Central memory CD4-positive, alpha-beta T cell (primary cell): ENCODE data around the gene MYO5B.
"Not testable (repeated sequence)": the region's sequence is repeated elsewhere in the genome, so short reads cannot be mapped to it uniquely, and the experiment has no call there.

Experiments used
- DNase-seq: peaks from one replicate; pipeline ENCODE4 v3.0.0; 2022

Gene MYO5B

GRCh38 chr18:49910019-49910418 is 284.9 kb downstream of the MYO5B start:
- DNase-seq, result no peak

DNA sequence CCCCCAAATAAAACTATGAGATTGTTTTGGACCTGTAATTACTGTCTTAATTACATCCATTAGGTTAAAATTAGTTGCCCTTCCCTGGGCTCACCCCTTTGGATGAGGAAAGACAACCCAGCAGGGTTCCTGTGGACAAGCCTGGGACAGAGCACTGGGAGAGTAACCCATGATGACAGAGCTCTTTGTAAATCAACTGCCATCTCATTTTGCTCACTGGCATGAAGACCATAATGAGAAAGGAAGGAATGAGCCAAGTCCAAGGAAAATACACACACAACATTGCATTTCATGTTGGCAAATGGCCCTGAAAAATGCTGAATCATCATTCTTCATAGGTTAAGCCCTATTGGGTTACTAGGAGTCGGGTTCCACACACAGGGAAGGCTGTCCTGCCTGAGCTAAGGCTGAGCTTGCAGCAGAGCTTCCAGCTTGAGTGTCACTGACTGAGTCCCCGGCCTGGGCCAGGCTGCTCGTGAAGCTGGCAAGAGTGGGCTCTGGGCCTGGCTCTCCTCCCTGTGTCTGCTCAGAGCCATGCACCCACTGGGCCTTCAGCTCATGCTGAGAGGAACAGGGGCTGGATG is 287.5 kb downstream of the MYO5B start:
- no peak for DNase-seq

DNA sequence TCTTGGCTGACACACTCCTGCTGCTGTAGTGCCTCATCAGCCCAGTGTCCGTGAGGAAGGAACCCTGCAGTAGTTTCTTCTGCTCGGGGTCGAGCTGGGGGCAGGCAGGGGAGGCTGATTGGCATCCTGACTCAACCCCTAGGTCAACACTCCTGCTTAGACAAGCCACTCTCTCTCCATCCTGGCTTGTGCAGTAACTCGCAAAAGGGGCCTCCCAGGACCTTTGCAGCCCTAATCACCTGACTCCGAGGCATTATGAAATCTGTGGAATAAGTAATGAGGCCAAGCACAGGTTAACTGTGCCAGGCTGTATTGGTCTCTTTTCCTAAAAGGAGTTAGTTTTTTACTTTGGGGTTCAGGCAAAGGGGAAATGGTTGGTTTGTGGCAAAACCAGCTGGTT is 289.2 kb downstream of the MYO5B start:
- DNase-seq, result no peak

GRCh38 chr18:49904871-49905555 is 289.9 kb downstream of the MYO5B start:
- DNase-seq, result no peak

- DNase-seq, result no peak
Measured at GRCh38 chr18:49901862-49902340, 293.0 kb downstream of the MYO5B start.

DNA sequence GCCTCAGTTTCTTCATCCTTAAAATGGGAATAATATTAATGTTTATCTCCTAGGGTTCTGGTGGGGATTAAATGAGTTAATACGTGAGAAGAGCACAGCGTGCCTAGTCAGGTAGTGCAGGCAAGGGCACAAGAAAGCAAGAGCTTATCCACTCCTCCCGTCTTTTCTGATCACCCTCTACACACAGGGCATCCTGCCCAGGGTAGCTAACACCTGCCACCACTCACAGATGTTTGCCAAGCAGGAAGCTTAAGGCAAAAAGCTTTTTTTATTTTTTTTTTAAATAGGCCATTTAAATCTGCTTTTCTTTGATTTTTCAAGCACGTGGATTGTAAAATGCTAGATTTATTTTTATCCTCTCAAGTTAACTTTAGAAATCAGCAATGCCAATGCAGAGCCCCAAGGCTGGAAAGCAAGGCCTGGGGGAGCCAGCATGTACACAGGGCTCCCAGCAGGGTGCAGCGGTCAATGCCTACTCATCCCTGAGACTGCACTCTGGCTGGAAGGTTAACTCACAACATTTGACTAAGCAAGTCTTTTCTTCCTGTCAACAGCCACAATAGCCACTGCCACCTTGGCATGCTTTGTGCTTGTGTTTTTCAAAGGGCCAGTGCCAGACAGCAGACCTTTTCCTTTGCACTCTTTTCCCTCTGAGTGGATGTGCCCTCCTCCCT is 295.2 kb downstream of the MYO5B start:
- DNase-seq, result no peak

GRCh38 chr18:49898421-49898820 is 296.5 kb downstream of the MYO5B start:
- peak; percentile 52 for DNase-seq

GRCh38 chr18:49894517-49895226 is 300.3 kb downstream of the MYO5B start:
- DNase-seq, result no peak

- no peak for DNase-seq
Measured at GRCh38 chr18:49893036-49893435, 301.9 kb downstream of the MYO5B start.

DNA sequence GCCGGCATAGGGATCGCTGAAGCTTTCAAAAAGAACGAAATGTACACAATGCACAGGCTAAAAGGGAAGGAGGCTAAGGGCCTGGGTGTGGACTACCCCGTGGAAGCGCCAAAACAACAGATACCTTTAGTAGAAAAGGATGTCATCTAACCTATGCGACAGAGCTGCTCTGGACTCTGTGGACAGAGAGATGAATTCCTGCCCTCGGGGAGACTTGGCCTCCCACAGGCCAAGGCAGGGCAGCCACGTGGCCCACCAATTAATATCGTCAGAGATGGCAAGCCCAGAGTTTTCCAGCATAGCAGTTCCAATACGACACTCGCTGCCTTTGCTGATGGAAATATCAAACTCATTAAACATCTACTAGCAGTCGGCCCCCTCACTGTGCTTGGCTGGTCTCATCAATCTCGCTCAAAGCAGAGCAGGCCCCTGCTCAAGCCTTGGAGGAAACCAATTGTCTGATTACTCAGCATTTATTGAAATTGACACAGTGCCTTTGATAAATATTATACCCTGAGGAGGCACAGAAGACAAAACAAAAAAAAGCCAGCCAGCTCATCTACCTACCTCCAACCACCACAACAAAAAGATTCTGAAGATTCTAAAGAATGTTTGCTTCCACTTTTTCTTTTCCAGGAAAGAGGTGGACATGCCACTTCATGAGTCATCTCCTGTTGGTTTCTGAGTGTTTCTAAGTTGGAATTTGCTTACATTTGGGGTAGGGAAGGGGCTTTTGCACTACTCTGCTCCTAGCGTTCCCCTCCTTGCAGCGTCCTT is 302.6 kb downstream of the MYO5B start:
- DNase-seq, result no peak

- DNase-seq, result no peak
Measured at GRCh38 chr18:49890041-49890440, 304.9 kb downstream of the MYO5B start.

GRCh38 chr18:49889552-49889951 is 305.4 kb downstream of the MYO5B start:
- DNase-seq, result not testable (repeated sequence)

- DNase-seq, result no peak
Measured at GRCh38 chr18:49886891-49887764, 307.8 kb downstream of the MYO5B start.

DNA sequence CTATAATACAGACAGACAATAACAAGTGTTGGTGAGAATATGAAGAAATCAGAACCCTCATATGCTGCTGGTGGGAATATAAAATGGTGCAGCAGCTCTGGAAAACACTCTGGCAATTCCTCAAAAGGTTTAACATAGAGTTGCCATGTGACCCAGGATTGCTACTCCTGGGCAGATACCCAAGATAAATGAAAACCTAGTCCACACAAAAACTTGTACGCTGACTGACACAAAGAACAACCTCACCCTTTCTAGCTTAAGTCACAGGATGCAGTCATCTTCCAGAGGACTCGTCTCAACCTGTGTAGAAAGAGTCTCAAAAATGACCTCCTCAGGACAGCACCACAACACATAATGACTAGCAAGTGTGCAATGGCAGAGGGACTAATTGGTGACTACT is 310.0 kb downstream of the MYO5B start:
- no peak for DNase-seq

DNA sequence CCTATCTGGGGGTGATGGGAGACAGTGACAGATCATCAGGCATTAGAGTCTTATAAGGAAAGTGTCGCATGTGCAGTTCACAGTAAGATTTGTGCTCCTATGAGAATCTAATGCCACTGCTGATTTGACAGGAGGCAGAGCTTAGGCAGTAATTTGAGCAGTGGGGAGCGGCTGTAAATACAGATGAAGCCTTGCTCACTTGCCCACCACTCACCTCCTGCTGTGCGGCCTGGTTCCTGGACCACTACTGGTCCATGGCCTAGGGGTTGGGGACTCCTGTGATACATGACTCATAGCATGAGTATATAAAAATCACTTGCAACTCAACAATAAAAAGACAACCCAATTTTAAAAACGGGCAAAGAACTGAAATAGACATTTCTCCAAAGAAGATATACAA is 310.5 kb downstream of the MYO5B start:
- no peak for DNase-seq

GRCh38 chr18:49880661-49881060 is 314.3 kb downstream of the MYO5B start:
- DNase-seq, result no peak

DNA sequence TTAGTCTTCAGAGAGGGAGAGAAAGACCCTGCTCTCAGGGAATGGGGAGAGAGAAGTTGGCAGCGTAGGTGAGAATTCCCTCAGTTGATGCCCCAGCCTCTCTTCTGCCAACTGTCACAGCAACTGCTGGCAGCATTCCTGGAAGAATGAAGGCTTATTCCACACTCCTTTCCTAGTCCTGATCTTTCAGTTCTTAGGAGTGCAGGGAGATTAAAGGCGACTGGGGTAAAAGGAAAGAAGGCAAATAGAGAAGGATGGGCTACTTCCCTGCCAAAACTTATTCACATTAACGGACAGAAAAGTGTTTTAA is 315.7 kb downstream of the MYO5B start:
- no peak for DNase-seq

DNA sequence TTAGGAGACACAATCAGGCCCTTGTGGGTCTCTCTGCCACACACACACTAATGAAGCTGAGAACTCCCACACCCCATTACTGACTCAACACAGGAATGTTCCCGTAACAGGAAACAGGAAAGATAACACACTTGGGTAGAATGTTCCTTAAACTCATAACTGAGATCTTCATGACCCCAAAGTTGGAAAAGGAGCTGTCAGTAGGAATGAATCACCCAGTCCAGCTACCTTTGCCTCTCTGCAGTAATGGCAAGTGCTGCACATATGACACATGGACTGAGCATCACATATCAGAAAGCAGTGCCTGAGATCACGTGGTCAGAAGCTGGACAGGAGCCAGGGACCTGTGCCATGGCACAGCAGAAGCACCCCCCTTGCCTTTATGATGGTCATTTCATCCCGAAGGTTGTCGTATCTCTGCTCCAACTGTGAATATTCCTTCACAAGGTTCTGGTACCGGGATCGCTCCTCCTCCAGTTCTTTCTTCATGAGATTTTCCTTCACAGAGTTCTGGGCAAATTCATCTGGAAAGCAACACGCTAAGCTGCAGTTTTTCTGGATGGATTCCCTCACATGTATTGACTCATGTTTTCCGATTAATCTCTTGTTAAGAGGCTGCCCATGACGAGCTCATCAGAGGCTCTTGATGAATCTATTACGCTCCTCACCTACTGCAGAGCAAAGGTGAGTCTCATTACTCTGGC is 316.2 kb downstream of the MYO5B start:
- DNase-seq, result no peak

- DNase-seq, result no peak
Measured at GRCh38 chr18:49878015-49878414, 316.9 kb downstream of the MYO5B start.

DNA sequence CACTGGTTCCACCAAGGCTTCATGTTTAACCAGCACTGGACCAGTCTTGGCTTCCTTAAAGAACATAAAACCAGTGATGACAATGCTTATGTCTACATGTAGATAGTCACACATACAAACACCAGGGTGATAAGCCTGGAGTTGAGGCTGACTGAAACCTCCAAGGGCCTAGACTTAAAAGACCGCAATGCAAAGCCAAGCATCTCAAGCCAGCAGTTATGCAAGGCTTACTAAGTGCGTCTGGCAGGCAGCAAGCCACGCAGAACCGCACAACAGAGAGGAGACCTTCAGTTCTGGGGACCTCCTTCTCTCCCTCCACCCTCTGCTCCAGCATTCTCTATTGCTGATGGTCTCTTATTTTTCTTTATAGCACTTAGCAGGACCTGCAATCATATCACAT is 318.4 kb downstream of the MYO5B start:
- no peak for DNase-seq

DNA sequence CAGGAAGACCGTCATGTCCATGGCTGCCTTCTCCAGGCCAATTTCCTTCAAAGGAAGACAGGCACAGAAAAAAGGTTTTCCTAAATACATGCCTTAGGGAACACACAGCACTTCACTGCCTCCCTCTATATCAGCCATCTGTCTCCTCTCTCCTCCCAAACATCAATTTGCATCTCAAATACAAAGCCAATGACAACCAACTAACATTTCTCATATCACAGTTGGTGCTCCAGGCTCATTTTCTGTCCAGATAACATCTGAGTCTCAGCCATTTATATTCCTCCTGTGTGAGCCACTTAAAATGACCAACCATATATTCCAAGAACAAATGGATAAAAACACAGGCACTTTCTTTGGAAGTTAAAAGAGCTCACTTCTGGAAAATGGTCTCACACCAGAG is 319.2 kb downstream of the MYO5B start:
- no peak for DNase-seq
